ENCODE results near the gene ENAM.
"Not testable (repeated sequence)": the region's sequence is repeated elsewhere in the genome, so short reads cannot be mapped to it uniquely, and the experiment has no call there.

The ENAM gene

DNA sequence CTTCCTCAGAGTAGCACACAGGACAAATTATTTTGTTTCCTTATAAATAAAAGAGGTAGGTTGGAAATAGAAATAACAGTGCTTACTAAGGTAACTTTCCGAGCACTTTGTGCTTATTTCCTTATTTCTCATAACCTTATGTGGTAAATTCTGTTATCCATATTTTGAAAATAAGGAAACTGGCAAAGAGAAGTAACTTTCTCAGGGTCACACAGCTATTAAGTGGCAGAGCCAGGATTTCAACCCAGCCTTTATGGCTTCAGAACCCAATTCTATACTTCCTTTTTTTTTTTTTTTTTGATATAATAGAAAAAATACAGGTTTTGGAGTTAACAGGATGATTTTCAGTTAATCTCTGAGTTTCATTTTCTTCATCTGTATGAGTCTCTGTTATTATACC lies 63.1 kb downstream of the ENAM start:
- H3K4me3 ChIP-seq (ENCODE audit: low read depth, low read length) = no peak overlapping the region
- TF ChIP-seq, protein P1, sequence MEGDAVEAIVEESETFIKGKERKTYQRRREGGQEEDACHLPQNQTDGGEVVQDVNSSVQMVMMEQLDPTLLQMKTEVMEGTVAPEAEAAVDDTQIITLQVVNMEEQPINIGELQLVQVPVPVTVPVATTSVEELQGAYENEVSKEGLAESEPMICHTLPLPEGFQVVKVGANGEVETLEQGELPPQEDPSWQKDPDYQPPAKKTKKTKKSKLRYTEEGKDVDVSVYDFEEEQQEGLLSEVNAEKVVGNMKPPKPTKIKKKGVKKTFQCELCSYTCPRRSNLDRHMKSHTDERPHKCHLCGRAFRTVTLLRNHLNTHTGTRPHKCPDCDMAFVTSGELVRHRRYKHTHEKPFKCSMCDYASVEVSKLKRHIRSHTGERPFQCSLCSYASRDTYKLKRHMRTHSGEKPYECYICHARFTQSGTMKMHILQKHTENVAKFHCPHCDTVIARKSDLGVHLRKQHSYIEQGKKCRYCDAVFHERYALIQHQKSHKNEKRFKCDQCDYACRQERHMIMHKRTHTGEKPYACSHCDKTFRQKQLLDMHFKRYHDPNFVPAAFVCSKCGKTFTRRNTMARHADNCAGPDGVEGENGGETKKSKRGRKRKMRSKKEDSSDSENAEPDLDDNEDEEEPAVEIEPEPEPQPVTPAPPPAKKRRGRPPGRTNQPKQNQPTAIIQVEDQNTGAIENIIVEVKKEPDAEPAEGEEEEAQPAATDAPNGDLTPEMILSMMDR (IDR thresholded peaks at IDR 0.05; ENCODE audit: low read depth, low read length) = no peak

DNA sequence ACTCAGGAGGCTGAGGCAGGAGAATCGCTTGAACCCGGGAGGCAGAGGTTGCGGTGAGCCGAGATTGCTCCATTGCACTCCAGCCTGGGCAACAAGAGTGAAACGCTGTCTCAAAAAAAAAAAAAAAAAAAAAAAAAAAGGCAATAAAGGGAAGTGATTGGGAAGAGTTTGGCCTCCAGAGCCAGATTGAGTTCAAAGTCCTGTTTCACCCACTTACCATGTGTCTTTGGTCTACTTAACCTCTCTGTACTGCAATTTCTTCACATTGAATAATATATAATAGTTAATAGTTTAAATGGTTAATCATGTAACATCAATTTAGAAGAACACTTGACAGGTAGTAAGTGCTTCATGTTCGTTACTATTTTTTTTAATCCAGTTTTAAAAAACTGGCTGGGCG lies 66.1 kb downstream of the ENAM start:
- H3K4me3 ChIP-seq (ENCODE audit: low read depth, low read length) = not testable (repeated sequence)
